ENCODE data around the gene CDK5RAP2.
"Not testable (repeated sequence)": the region's sequence is repeated elsewhere in the genome, so short reads cannot be mapped to it uniquely, and the experiment has no call there.

Gene CDK5RAP2
- long read RNA-seq, partial matches to known transcripts: 43 of 56 reads
- long read RNA-seq, other reads (novel, unspliced or antisense): 12 of 56 reads

DNA sequence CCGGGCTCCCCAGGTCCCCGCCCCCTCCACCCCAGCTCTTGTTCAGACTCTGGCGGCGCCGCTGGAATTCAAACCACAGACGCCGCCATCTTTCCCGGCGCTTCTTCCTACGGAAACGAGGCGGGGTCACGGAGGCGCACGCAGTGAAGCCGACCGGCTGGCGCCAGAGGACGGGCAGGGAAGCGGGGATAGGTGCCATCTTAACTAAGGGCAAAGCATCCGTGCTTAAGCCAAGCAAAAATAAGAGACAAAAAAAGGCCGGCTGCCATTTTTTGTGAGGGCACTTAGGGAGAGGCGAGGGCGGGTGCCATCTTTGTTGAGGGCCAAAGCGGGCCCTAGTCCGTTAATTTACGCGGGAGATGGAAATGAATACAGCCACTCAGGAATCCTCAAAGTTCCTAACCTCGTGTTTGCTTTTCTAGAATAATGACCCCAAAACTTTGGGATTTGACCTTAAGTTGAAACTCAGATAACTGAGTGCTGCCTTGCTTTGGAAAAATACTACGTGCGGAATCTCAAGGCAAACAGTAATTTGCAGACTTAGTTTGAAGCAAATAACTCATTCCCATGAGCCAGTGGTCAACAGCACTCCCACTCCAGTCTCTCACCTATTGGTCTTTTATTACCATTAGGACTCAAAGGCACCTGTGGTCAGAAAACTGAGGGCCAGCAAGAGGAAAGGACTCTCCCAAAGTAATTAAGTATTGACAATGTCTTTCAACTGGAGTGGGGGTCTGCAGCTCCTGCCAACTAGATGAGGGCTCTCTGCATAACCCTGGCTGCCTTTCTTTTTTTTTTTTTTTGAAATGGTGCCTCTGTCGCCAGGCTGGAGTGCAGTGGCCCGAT is at the start of gene CDK5RAP2:
TSS of gene CDK5RAP2 (minus strand) at position 117 of the 846 bp plus-strand sequence. CDS start 189 bp downstream, outside the sequence.
- Histone ChIP-seq H3K27me3 (ENCODE audit: insufficient read depth, poor library complexity, severe bottlenecking) (no peaks in the 10 kb centered on the region), H3K4me3 (replicated peaks; ENCODE audit: insufficient read depth, low read length) (peak within 1 kb of the TSS; percentile 97), H3K27ac (replicated peaks) (peak within 1 kb of the TSS; percentile 90)
- DNase-seq (ENCODE audit: low read depth in 1 of 2, low spot score in 1 of 2): peak; percentile 94 to 98
- TF ChIP-seq GABPA (IDR thresholded peaks at IDR 0.05; ENCODE audit: low read depth) (peak; percentile 77), POLR2AphosphoS5 (IDR thresholded peaks at IDR 0.05; ENCODE audit: low read depth) (peak; percentile 42; the same call in 1 of the 2 replicates), SPI1 (IDR thresholded peaks at IDR 0.05; ENCODE audit: borderline replicate concordance, low read depth) (no peak)
- TF ChIP-seq, protein P1, sequence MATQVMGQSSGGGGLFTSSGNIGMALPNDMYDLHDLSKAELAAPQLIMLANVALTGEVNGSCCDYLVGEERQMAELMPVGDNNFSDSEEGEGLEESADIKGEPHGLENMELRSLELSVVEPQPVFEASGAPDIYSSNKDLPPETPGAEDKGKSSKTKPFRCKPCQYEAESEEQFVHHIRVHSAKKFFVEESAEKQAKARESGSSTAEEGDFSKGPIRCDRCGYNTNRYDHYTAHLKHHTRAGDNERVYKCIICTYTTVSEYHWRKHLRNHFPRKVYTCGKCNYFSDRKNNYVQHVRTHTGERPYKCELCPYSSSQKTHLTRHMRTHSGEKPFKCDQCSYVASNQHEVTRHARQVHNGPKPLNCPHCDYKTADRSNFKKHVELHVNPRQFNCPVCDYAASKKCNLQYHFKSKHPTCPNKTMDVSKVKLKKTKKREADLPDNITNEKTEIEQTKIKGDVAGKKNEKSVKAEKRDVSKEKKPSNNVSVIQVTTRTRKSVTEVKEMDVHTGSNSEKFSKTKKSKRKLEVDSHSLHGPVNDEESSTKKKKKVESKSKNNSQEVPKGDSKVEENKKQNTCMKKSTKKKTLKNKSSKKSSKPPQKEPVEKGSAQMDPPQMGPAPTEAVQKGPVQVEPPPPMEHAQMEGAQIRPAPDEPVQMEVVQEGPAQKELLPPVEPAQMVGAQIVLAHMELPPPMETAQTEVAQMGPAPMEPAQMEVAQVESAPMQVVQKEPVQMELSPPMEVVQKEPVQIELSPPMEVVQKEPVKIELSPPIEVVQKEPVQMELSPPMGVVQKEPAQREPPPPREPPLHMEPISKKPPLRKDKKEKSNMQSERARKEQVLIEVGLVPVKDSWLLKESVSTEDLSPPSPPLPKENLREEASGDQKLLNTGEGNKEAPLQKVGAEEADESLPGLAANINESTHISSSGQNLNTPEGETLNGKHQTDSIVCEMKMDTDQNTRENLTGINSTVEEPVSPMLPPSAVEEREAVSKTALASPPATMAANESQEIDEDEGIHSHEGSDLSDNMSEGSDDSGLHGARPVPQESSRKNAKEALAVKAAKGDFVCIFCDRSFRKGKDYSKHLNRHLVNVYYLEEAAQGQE (IDR thresholded peaks at IDR 0.05; ENCODE audit: insufficient replicate concordance, low read depth): no peak
- TF ChIP-seq, protein P2, sequence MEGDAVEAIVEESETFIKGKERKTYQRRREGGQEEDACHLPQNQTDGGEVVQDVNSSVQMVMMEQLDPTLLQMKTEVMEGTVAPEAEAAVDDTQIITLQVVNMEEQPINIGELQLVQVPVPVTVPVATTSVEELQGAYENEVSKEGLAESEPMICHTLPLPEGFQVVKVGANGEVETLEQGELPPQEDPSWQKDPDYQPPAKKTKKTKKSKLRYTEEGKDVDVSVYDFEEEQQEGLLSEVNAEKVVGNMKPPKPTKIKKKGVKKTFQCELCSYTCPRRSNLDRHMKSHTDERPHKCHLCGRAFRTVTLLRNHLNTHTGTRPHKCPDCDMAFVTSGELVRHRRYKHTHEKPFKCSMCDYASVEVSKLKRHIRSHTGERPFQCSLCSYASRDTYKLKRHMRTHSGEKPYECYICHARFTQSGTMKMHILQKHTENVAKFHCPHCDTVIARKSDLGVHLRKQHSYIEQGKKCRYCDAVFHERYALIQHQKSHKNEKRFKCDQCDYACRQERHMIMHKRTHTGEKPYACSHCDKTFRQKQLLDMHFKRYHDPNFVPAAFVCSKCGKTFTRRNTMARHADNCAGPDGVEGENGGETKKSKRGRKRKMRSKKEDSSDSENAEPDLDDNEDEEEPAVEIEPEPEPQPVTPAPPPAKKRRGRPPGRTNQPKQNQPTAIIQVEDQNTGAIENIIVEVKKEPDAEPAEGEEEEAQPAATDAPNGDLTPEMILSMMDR (IDR thresholded peaks at IDR 0.05; ENCODE audit: insufficient read depth, low read length): no peak

DNA sequence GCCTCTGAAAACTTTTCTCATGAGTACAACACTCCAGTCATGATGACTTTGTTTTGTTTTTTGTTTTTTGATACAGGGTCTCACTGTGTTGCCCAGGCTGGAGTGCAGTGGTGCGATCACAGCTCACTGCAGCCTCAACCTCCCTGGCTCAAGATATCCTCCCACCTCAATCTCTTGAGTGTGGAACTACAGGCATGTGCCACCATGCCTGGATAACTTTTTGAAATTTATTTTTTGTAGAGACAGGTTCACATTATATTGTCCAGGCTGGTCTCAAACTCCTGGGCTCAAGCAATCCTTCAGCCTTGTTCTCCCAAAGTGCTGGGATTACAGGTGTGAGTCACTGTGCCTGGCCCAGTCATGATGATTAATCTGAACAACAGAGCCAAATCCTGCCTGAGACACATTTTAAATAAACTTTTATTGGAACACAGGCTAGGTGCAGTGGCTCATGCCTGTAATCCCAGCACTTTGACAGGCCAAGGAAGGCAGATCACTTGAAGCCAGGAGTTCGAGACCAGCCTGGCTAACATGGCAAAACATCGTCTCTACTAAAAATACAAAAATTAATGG is 49.0 kb upstream of the CDK5RAP2 start:
- not testable (repeated sequence) for H3K4me3 ChIP-seq (replicated peaks; ENCODE audit: insufficient read depth, low read length); DNase-seq (ENCODE audit: low read depth in 1 of 2, low spot score in 1 of 2); H3K27ac ChIP-seq (replicated peaks); H3K27me3 ChIP-seq (ENCODE audit: insufficient read depth, poor library complexity, severe bottlenecking)

DNA sequence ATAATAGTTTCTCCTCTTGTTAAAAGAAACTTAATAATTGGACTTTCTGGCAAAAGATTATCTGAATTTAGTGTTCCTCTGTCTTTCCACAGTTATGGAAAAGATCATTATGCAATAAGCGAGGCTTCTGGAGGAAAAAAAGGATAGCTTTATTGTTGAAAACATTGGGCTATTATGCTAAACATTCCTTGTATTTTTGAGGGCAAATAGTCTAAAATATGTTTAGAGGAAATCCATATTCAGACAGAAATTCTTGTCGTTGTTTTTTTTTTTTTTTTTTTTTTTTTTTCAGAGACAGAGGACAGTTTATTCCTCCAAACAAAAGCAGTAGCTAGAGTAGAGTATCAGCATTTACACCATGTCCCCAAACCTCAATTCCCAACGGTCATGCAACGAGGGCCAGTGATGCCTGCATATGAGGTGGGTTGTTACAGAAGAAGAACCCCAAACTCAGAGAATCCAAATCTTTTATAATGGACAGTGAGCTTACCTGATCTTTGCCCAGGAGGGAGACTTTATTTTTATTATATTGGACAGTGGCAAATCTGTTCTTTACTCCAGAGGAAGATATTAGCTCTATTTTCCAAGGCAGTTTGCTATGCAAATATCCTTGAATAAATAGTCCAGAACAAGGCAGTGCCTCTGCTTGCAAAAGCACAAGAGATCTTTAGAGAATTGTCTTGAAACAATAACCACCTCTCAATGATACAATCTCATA is 48.4 kb upstream of the CDK5RAP2 start:
- TF ChIP-seq, protein P2 (IDR thresholded peaks at IDR 0.05; ENCODE audit: insufficient read depth, low read length): no peak
- TF ChIP-seq POLR2AphosphoS5 (IDR thresholded peaks at IDR 0.05; ENCODE audit: low read depth) (no peak), GABPA (IDR thresholded peaks at IDR 0.05; ENCODE audit: low read depth) (no peak), SPI1 (IDR thresholded peaks at IDR 0.05; ENCODE audit: borderline replicate concordance, low read depth) (no peak)
- TF ChIP-seq, protein P1 (IDR thresholded peaks at IDR 0.05; ENCODE audit: insufficient replicate concordance, low read depth): no peak
- Histone ChIP-seq H3K4me3 (replicated peaks; ENCODE audit: insufficient read depth, low read length) (no peak overlapping the region), H3K27ac (replicated peaks) (no peak overlapping the region), H3K27me3 (ENCODE audit: insufficient read depth, poor library complexity, severe bottlenecking) (no peaks in the 10 kb centered on the region)
- DNase-seq (ENCODE audit: low read depth in 1 of 2, low spot score in 1 of 2): no peak

DNA sequence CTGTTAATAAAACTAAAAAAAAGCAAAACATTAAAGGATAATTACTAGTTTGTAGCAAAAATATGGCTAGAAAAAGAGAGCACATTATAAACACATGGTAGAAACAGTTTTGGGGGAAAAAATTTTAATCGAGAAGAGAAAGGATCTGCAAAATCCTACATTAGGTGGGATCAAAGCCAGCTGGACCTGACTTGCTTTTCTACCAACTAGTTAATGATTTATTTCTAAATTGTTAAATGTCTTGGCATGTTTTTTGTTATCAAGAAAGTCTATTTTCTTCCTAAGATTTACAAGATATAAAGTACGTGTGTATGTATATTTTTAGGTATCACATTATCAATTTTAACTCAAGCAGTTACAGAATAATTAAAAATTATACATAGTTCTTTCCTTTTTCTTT is 47.1 kb upstream of the CDK5RAP2 start:
- no peak overlapping the region for H3K4me3 ChIP-seq (replicated peaks; ENCODE audit: insufficient read depth, low read length)
- H3K27ac ChIP-seq (replicated peaks): no peak overlapping the region
- DNase-seq (ENCODE audit: low read depth in 1 of 2, low spot score in 1 of 2): no peak
- no peaks in the 10 kb centered on the region for H3K27me3 ChIP-seq (ENCODE audit: insufficient read depth, poor library complexity, severe bottlenecking)
- TF ChIP-seq SPI1 (IDR thresholded peaks at IDR 0.05; ENCODE audit: borderline replicate concordance, low read depth) (no peak), POLR2AphosphoS5 (IDR thresholded peaks at IDR 0.05; ENCODE audit: low read depth) (no peak), GABPA (IDR thresholded peaks at IDR 0.05; ENCODE audit: low read depth) (no peak)
- TF ChIP-seq, protein P2 (IDR thresholded peaks at IDR 0.05; ENCODE audit: insufficient read depth, low read length): no peak
- TF ChIP-seq, protein P1 (IDR thresholded peaks at IDR 0.05; ENCODE audit: insufficient replicate concordance, low read depth): no peak
